ENCODE measurements around the gene CXCL14.

- TF ChIP-seq CTCF (IDR thresholded peaks at IDR 0.05; ENCODE audit: low read depth, low read length) (no peak), POLR2A (IDR thresholded peaks at IDR 0.05; ENCODE audit: extremely low read depth, insufficient read length) (no peak), MYC (IDR thresholded peaks at IDR 0.05; ENCODE audit: low read depth, low read length) (no peak)
- TF ChIP-seq, protein P1, sequence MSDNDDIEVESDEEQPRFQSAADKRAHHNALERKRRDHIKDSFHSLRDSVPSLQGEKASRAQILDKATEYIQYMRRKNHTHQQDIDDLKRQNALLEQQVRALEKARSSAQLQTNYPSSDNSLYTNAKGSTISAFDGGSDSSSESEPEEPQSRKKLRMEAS (IDR thresholded peaks at IDR 0.05; ENCODE audit: low read depth, low read length) = no peak
Observed at GRCh38 chr5:135602882-135603721, 24.3 kb upstream of the CXCL14 start.

All from NB4 (cell line).